ENCODE data around the gene PVR. TPM values are rescaled to one million over a fixed set of nuclear protein-coding genes. Genes with fewer than 3 reads are reported as not detected.

The PVR gene
- total and polyA plus RNA-seq, 4 donors: 11.4 to 49.0 (median 32.1) TPM

DNA sequence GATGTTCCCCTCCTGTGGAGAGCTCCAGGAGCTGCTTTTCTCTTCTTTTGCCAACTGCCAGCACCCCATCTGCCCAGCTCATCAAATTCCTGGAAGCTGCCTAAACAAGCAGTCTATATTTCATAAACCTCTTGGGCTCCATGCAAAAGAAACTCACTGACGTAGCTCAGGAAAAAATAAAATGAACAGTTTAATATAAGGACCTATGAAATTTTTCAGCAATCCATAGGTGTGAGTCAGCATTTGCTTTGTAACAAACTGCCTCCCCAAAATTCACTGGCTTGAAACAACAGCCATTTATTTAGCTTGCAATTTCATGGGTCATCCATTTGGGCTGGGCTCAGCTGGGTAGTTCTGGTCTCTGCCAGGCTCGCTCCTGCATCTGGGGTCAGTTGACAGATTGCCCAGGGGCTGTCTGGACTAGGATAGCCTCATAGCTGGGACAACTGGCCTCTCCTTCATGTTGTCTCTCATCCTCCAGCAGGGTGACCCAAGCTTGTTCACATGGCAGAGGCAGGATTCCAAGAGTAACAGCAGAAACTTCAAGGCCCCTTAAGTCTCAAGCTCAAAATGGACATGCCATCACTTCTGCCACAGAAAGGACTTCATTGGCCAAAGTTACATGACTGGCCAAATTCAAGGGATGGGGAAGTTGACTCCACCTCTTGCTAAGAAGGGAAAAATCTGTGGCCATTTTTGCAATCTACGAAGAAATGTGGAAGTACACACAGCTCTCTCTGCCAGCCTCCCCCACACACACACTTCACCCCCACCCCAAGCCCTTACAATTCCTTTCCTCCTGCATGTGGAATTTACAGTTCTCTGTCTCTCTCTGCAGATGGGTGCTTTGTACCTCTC lies 7.9 kb upstream of the PVR start (continued):
- no peak for TF ChIP-seq JUND (IDR thresholded peaks at IDR 0.05)
- no peak for TF ChIP-seq RAD21 (IDR thresholded peaks at IDR 0.05)

GRCh38 chr19:44636439-44637389 lies 7.0 kb upstream of the PVR start:
- no peak overlapping the region for H3K4me3 ChIP-seq (ENCODE audit: low read depth in 1 of 3, low read length in 3 of 3)
- peak overlapping the region; percentile 36 to 40 for H3K27ac ChIP-seq (ENCODE audit: low read depth in 1 of 2, low read length in 2 of 2)
- peaks cover 0 to 37% (median 30%) of the 10 kb centered on the region in 4 donors for H3K4me1 ChIP-seq (ENCODE audit: control insufficient read depth in 4 of 4, insufficient read depth in 4 of 4, low read length in 3 of 4)
- H3K9ac ChIP-seq (ENCODE audit: low read depth in 1 of 2, low read length in 2 of 2): no peak overlapping the region
- no peaks in the 10 kb centered on the region for H3K27me3 ChIP-seq (ENCODE audit: control insufficient read depth in 4 of 4, insufficient read depth in 4 of 4, low read length in 3 of 4)
- no peaks in the 10 kb centered on the region for H3K36me3 ChIP-seq (ENCODE audit: control insufficient read depth in 4 of 4, insufficient read depth in 3 of 4, low read depth in 1 of 4, low read length in 3 of 4)
- TF ChIP-seq, protein P1, sequence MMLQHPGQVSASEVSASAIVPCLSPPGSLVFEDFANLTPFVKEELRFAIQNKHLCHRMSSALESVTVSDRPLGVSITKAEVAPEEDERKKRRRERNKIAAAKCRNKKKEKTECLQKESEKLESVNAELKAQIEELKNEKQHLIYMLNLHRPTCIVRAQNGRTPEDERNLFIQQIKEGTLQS (IDR thresholded peaks at IDR 0.05): no peak
- no peak for TF ChIP-seq FOXA1 (IDR thresholded peaks at IDR 0.05)
- TF ChIP-seq RXRA (IDR thresholded peaks at IDR 0.05): peak in 1 of 2 donors; percentile 44
- TF ChIP-seq TAF1 (conservative IDR thresholded peaks at IDR 0.05): no peak
- peak; percentile 52 for TF ChIP-seq HNF4G (IDR thresholded peaks at IDR 0.05)
- TF ChIP-seq REST (IDR thresholded peaks at IDR 0.05): no peak
- TF ChIP-seq FOXA2 (IDR thresholded peaks at IDR 0.05): no peak
- TF ChIP-seq MAX (IDR thresholded peaks at IDR 0.05): no peak
- TF ChIP-seq RAD21 (IDR thresholded peaks at IDR 0.05): no peak
- no peak for TF ChIP-seq GABPA (IDR thresholded peaks at IDR 0.05 in 1 of 2, conservative IDR thresholded peaks at IDR 0.05 in 1 of 2)
- TF ChIP-seq, protein P2, sequence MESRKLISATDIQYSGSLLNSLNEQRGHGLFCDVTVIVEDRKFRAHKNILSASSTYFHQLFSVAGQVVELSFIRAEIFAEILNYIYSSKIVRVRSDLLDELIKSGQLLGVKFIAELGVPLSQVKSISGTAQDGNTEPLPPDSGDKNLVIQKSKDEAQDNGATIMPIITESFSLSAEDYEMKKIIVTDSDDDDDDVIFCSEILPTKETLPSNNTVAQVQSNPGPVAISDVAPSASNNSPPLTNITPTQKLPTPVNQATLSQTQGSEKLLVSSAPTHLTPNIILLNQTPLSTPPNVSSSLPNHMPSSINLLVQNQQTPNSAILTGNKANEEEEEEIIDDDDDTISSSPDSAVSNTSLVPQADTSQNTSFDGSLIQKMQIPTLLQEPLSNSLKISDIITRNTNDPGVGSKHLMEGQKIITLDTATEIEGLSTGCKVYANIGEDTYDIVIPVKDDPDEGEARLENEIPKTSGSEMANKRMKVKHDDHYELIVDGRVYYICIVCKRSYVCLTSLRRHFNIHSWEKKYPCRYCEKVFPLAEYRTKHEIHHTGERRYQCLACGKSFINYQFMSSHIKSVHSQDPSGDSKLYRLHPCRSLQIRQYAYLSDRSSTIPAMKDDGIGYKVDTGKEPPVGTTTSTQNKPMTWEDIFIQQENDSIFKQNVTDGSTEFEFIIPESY (IDR thresholded peaks at IDR 0.05): no peak
- peak; percentile 70 for TF ChIP-seq YY1 (IDR thresholded peaks at IDR 0.05)
- TF ChIP-seq, protein P3, sequence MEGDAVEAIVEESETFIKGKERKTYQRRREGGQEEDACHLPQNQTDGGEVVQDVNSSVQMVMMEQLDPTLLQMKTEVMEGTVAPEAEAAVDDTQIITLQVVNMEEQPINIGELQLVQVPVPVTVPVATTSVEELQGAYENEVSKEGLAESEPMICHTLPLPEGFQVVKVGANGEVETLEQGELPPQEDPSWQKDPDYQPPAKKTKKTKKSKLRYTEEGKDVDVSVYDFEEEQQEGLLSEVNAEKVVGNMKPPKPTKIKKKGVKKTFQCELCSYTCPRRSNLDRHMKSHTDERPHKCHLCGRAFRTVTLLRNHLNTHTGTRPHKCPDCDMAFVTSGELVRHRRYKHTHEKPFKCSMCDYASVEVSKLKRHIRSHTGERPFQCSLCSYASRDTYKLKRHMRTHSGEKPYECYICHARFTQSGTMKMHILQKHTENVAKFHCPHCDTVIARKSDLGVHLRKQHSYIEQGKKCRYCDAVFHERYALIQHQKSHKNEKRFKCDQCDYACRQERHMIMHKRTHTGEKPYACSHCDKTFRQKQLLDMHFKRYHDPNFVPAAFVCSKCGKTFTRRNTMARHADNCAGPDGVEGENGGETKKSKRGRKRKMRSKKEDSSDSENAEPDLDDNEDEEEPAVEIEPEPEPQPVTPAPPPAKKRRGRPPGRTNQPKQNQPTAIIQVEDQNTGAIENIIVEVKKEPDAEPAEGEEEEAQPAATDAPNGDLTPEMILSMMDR (IDR thresholded peaks at IDR 0.05; ENCODE audit: low read depth, low read length, missing input control): no peak
- TF ChIP-seq EGR1 (IDR thresholded peaks at IDR 0.05; ENCODE audit: low read depth in 2 of 2): no peak
- peak in 1 of 2 donors; percentile 33 for TF ChIP-seq JUND (IDR thresholded peaks at IDR 0.05)
- TF ChIP-seq SP1 (IDR thresholded peaks at IDR 0.05): peak; percentile 67
- peak; percentile 88 to 91 for TF ChIP-seq HNF4A (conservative IDR thresholded peaks at IDR 0.05)
- no peak for TF ChIP-seq NR2F2 (IDR thresholded peaks at IDR 0.05)
- WGBS: 60% methylated on average over 11 of the region's 11 CpGs
- no peaks in the 10 kb centered on the region for H3K9me3 ChIP-seq (ENCODE audit: control insufficient read depth in 4 of 4, low read length in 3 of 4)
- no peak for DNase-seq (ENCODE audit: low spot score)

Measured in liver (tissue), 9 donors.